LHCN-M2 (cell line): ENCODE measurements around the gene VPS37C. TPM values are rescaled to one million over a fixed set of nuclear protein-coding genes. Genes with fewer than 3 reads are reported as not detected.

ENCODE experiments used
- DNase-seq: peaks from one replicate; pipeline ENCODE4 v3.0.0-alpha.2; 2012; ENCODE audit warnings: low read depth
- total RNA-seq: library from RNA; depleted of rRNA; stranded (reverse); fragments of >200 nt; gene quantifications from 2 replicates; pipeline ENCODE4 v1.2.3, GENCODE V29; 2014

VPS37C gene
- total RNA-seq, 1 experiment from 2014 or later: 14.1 TPM

DNA sequence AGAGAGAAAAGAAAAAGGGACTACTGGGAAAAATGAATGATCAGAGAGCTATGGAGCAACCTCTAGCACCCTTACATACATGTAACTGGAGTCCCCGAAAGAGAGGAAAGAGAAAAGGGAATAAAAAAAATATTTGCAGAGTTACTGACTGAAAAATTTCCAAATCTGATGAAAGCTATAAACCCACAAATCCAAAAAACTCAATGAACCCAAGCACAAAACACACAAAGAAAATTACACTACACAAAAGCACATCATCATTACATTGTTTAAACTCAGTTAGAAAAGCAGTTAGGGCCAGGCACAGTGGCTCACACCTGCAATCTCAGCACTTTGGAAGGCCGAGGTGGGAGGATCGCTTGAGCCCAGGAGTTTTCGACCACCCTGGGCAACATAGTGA lies 6.7 kb downstream of the VPS37C start:
- DNase-seq: no peak

DNA sequence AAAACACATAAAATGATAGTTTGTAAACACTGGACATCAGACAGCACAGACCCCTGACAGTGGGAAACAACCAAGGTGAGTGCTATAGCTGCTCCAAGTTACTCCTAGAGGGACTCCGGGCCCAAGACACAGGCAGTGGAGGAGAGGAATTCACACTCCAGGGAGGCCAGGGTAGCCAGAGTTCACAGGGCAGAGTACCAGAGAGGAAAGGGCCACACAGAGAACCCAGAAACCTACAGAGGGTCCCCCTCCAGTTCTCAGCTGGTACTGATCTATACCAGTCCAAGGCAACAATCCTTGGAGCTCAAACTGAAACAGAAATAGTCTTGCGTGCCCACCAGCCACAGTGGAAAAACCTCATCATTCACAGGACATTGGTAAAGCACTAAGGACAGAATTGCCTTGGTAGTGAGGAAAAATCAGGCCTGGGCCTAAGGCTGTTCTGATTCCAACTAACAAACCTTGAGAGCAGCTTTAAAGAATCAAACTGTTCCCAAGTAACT lies 7.6 kb downstream of the VPS37C start:
- peak; percentile 43 for DNase-seq

- peak; percentile 82 for DNase-seq
These were observed 8.2 kb downstream of the VPS37C start for GRCh38 chr11:61152816-61153592.

- peak; percentile 62 for DNase-seq
These were observed 9.5 kb downstream of the VPS37C start for GRCh38 chr11:61151545-61152252.

- no peak for DNase-seq
These were observed 10.3 kb downstream of the VPS37C start for GRCh38 chr11:61150706-61151544.

DNA sequence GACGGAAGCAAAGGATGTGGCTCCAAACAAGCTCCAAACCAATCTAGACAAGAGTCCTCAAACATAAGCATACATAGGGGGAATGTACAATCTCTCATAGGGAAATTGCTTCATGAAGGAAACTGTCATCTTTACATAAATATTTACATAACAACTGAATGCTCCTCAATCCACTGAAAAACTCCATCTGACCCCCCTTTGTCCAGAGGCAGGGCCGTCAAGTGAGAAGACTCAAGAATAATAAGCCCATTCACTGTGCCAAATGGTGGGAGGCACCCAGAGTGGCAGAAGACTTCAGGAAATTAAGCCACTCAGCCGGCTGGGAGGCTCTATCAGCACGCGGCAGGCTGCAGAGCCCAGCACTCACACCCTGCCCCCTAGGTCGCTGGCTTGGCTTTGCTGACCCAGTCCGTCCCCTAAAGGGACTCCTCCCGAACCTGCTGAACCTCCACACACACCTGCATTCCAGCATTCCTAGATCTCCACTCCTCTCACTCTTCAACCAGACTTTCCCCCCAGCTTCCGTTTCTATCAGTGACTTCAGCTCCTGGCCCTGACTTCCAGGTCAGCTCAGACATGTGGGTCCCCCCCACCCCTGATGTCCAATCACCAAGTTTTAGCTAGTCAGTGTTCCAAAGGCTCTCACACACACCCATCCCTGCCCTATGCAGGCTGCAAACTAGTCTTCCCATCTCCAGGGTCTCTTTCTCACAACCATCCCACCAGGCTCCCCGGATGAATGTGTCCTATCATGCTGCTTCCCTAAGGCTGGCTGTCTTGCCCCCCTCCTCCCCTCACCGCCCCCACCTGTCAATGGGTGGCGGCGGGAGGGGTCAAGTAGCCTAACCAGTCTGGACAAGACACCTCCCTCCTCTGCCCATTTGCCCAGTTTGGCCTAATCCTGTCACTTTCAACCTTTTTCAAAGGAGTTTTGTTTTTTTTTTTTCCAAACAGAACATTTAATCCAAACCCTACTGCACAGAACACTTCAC lies 11.3 kb downstream of the VPS37C start:
- DNase-seq: no peak

DNA sequence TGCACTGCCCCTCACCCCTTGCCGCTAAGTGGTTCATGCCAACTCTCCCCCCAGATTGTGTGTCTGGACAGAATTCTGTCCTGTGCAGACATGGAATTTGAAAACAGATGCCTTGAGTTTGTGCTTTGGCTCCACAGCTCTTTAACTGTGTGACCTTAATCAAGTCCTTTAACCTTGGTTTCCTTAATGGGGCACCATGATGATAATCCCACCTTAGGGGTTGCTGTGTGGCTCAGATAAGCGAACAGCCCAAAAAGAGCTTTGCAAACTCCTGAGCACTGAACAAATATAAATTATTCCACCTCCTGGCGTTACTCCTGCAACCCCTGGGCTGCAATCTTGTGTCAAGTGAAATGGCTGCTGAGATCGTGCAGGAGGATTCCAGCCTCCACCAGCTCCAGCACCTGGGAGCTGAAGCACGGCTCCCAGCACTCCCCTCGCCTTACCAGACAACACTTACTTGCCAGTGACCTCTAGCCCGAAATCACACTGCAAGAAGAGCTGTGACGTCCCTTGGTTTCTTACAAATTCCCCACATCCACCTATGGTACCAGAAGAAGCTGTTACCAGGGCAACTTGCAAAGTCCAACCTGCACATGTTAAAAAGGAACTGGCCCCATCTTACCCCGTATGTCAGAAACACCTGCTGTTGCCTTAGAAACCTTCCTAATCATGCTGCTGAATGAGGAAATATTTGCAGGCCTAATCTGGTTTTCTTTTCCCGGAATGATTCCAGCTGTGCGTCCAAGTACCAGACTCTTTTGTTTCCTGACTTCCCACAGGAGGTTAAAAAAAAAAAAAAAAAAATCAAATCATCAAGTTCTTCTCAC lies 13.2 kb downstream of the VPS37C start:
- no peak for DNase-seq

DNA sequence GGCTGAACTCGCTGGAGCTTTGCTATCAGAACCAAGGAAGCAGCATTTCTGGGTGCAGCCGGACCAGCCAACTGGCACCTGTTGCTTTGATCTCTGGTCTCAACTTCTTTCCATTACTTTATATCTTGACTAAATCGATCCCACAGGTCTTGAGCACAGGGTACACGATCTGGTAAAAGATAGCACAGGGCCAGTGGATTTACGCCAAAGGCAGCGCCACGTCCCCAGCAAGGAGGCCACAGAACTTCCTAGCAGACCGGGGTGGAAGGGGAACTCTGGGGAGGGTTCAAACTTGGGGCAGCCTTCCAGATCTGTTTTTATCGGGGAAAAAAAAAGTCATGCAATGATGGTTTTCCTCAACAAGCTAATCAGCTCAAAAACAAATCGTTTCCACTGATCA lies 14.0 kb downstream of the VPS37C start:
- no peak for DNase-seq

GRCh38 chr11:61146416-61146815 lies 14.8 kb downstream of the VPS37C start:
- no peak for DNase-seq

GRCh38 chr11:61145228-61146005 lies 15.8 kb downstream of the VPS37C start:
- DNase-seq: no peak

DNA sequence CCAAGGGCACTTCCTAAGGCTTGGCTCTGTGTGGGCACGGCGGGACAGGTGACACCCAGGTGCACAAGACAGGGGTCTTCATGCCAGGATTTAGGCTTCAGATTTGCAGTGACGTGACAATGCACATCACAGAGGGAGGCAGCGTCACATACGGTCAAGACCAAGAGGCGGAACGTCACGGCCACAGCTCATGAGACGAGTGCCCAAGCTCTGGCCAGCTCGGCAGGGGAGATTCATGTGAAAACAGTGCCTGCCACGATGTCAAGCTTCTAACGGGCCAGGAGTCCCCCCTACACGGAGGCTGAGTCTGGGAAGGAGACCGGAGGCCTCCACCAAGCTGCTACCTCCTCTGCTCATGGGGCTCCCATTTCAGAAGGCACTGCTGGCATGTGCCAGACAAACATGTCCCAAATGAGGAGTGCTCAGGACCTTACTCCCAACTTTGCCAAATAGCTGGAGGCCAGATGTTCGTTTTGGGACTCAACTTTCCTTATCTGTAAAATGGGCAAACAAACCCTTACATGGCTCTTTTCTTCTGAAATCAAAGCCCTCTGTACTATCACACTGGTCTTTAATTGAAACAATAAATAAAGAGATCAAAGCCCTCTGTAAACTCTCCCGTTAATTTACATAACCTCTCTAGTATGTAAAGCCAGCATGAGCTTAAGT lies 16.6 kb downstream of the VPS37C start:
- DNase-seq: no peak

- DNase-seq: peak; percentile 52
These were observed 18.8 kb downstream of the VPS37C start for GRCh38 chr11:61142424-61142823.

DNA sequence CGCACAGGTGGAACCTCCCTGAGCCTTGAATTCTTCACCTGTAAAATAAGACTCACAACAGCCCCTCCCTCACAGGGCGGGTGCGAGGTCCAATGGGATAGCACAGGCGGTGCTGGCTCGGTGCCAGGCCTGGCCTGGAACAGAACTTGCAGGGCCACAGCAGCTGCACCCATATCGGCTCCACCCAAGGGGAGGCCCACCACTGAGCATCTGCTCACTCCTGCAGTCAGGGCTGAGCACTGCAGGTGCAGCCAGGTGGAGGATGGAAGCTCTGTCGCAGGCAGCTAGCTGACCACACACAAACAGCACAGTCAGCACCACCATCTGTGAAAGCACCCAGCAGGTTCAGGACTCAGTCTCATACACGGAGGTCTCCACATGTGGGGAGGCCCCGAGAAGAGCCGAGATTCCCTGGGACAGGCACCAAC lies 19.6 kb downstream of the VPS37C start:
- no peak for DNase-seq

DNA sequence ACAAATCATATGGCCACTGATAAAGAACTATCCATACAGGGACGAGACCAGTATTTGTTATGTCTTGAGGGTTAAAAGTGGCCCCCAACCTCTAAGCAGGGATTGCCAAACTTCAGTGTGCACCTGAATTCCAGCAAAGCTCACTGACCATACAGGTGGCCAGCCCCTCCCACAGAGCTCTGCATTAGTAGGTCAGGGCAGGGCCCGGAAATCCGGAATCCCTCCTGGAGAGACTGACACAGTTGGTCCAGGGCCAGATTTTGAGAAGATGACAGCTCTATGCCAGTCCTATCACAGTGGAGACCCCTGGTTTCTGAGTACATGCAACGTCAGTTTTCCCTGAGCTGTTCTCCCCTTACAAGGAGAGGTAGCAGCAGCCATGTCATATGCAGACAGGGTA lies 20.8 kb downstream of the VPS37C start:
- no peak for DNase-seq

- no peak for DNase-seq
These were observed 21.8 kb downstream of the VPS37C start for GRCh38 chr11:61139387-61139786.

- DNase-seq: peak; percentile 95
These were observed 22.3 kb downstream of the VPS37C start for GRCh38 chr11:61138935-61139334.

DNA sequence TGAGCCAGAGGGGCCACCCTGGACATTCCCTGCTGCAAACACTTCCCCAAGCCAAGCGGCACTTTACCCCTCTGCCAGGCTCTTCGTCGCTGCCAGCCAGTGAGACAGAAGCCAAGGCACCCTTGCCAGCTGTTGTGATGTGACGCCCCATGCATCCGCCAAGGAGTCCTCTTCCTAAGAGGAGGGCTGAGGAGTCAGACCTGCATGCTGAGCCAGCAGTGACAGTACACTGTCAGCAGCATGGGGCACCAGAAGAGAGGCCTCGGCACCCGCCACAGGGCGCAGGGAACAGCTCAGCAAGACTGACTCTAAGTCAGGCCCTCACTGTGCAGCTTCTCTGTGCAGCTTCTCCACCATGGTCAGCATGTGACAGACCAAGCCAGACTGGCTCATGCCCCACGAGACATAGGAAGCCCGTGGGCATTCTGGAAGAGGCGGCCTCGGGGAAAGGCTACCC lies 26.4 kb downstream of the VPS37C start:
- DNase-seq: no peak

DNA sequence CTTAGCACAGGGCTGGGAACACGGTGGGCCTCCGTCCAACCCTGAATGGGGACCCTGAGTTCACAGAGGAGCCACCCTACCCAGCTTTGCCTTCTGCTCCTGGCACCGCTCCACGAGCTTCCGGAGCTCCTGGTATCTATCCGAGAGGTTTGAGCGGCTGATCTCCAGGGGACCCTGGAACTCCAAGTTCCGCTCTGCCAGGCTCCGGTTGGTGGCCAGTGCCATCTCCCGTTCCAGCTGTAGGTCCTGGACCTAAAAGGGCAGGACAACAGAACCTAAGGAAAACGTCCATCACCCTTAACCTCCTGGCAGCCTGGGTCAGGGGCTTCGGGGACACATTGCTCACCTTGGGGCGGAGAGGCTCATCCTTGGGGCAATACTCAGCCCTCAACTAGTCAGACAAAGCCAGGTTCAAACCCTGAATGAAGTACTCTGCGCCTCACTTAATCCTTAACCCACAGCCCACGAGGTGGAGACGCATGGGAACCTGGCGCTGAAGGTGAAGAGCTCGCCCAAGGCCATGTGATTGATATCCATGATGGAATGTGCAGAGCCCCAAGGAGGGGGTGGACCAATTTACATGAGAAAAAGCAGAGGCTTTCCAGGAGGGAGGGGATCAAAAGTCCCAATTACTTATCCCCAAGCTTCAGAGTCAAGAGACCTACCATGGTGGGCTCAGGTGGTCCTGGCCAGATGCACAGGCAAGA lies 27.1 kb downstream of the VPS37C start:
- DNase-seq: no peak
